Pons (tissue), 1 donor: ENCODE data around the gene ATP6V1F.
A peak's percentile ranks its signal among the peaks of the same experiment; 100 is the strongest.

Source experiments
- DNase-seq: peaks from one replicate; pipeline ENCODE4 v3.0.0-alpha.2; 2016; ENCODE audit warnings: low spot score

The ATP6V1F gene

GRCh38 chr7:128867842-128868623 lies 5.4 kb downstream of the ATP6V1F start:
- DNase-seq = no peak

- DNase-seq = no peak
These were observed 6.0 kb downstream of the ATP6V1F start for GRCh38 chr7:128868624-128869137.

- DNase-seq = no peak
These were observed 6.7 kb downstream of the ATP6V1F start for GRCh38 chr7:128869138-128869943.

- no peak for DNase-seq
These were observed 7.3 kb downstream of the ATP6V1F start for GRCh38 chr7:128869944-128870285.

GRCh38 chr7:128871050-128871449 lies 8.4 kb downstream of the ATP6V1F start:
- no peak for DNase-seq

GRCh38 chr7:128872394-128872824 lies 9.8 kb downstream of the ATP6V1F start:
- DNase-seq = no peak

GRCh38 chr7:128873234-128873633 lies 10.6 kb downstream of the ATP6V1F start:
- no peak for DNase-seq

GRCh38 chr7:128874140-128875031 lies 11.7 kb downstream of the ATP6V1F start:
- DNase-seq = no peak

GRCh38 chr7:128875523-128875948 lies 12.9 kb downstream of the ATP6V1F start:
- no peak for DNase-seq

GRCh38 chr7:128876127-128876526 lies 13.5 kb downstream of the ATP6V1F start:
- DNase-seq = no peak

- DNase-seq = no peak
These were observed 13.9 kb downstream of the ATP6V1F start for GRCh38 chr7:128876586-128876977.

- no peak for DNase-seq
These were observed 14.5 kb downstream of the ATP6V1F start for GRCh38 chr7:128876978-128877755.

- no peak for DNase-seq
These were observed 15.1 kb downstream of the ATP6V1F start for GRCh38 chr7:128877756-128878120.

- DNase-seq = no peak
These were observed 15.8 kb downstream of the ATP6V1F start for GRCh38 chr7:128878226-128879105.

GRCh38 chr7:128879461-128879938 lies 16.8 kb downstream of the ATP6V1F start:
- DNase-seq = no peak

- DNase-seq = peak; percentile 72
These were observed 17.5 kb downstream of the ATP6V1F start for GRCh38 chr7:128879939-128880746.

GRCh38 chr7:128880791-128881457 lies 18.3 kb downstream of the ATP6V1F start:
- DNase-seq = no peak

- DNase-seq = no peak
These were observed 18.9 kb downstream of the ATP6V1F start for GRCh38 chr7:128881458-128882125.
